ENCODE data around the gene PLPPR4. TPM values are rescaled to one million over a fixed set of nuclear protein-coding genes. Genes with fewer than 3 reads are reported as not detected.

Gene PLPPR4
- polyA plus RNA-seq, 1 donor (not counting 4 experiments of a cell fraction or from before 2014, with no cell fraction given), result not detected

DNA sequence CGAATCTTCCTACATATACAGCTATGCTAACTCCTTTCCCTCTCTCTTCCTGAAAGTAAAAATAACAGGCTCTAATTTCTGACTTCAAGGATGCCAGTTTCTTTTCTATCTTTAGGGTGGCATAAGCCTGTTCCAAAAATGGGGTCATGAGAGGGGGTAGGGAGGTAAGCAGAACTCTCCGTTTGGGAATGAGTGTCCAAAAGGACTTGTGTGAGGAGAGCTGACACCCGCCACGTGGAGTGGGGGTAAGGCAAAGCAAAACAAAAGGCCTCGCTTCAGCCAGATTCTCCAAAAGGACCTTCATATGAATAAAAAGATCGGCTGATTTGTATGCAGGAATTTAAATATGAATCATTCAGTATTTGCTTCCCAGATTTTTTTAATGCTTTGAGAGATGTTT, 28.6 kb downstream of the PLPPR4 start:
- no peak for TF ChIP-seq CTCF (optimal IDR thresholded peaks at IDR 0.05 in 1 of 3, IDR thresholded peaks at IDR 0.05 in 1 of 3, conservative IDR thresholded peaks at IDR 0.05 in 1 of 3; ENCODE audit: extremely low read depth in 1 of 3, insufficient read depth in 2 of 3, low read length in 3 of 3)
- TF ChIP-seq EZH2 (IDR thresholded peaks at IDR 0.05; ENCODE audit: low read length), result no peak
- no peaks in the 10 kb centered on the region for H3K9me3 ChIP-seq (ENCODE audit: control insufficient read depth, low read depth, low read length)
- no peaks in the 10 kb centered on the region for H3K36me3 ChIP-seq (ENCODE audit: control insufficient read depth in 2 of 2, extremely low read depth in 1 of 2, insufficient read depth in 2 of 2, low read length in 2 of 2)
- dilution Hi-C loops (cut with MboI; ENCODE audit: extremely low pct_ligation_motif_present, low sequenced_read_pairs), result no loop called here
- no peak overlapping the region for H3K27ac ChIP-seq (ENCODE audit: control insufficient read depth, insufficient read depth, low read length)
- H3K9me1 ChIP-seq (ENCODE audit: control insufficient read depth, extremely low read depth, insufficient read depth, low read length), result no peaks in the 10 kb centered on the region
- H4K20me1 ChIP-seq (ENCODE audit: control insufficient read depth, extremely low read depth, insufficient read depth, low read length), result no peaks in the 10 kb centered on the region
- no peak overlapping the region for H2AFZ ChIP-seq (ENCODE audit: control insufficient read depth, low read length)
- DNase-seq (ENCODE audit: low read depth, low spot score) (no peak), FAIRE-seq (no peak)
- no peaks in the 10 kb centered on the region for H3K79me2 ChIP-seq (ENCODE audit: control insufficient read depth, insufficient read depth, low read length)
- H3K9ac ChIP-seq (ENCODE audit: control insufficient read depth, extremely low read depth, insufficient read depth, low read length), result no peak overlapping the region
- H3K4me2 ChIP-seq (ENCODE audit: control insufficient read depth, extremely low read depth, insufficient read depth, low read depth, low read length), result no peak overlapping the region
- H3K4me1 ChIP-seq (ENCODE audit: control insufficient read depth, extremely low read depth, insufficient read depth, low read length), result no peaks in the 10 kb centered on the region
- H3K4me3 ChIP-seq (ENCODE audit: control insufficient read depth in 2 of 3, extremely low read depth in 1 of 3, insufficient read depth in 2 of 3, low read depth in 1 of 3, low read length in 3 of 3), result no peak overlapping the region
- no peaks in the 10 kb centered on the region for H3K27me3 ChIP-seq (ENCODE audit: control insufficient read depth, extremely low read depth, insufficient read depth, low read length)

- Histone ChIP-seq H3K9me1 (ENCODE audit: control insufficient read depth, extremely low read depth, insufficient read depth, low read length) (no peaks in the 10 kb centered on the region), H2AFZ (ENCODE audit: control insufficient read depth, low read length) (no peak overlapping the region), H3K36me3 (ENCODE audit: control insufficient read depth in 2 of 2, extremely low read depth in 1 of 2, insufficient read depth in 2 of 2, low read length in 2 of 2) (no peaks in the 10 kb centered on the region), H3K4me3 (ENCODE audit: control insufficient read depth in 2 of 3, extremely low read depth in 1 of 3, insufficient read depth in 2 of 3, low read depth in 1 of 3, low read length in 3 of 3) (no peak overlapping the region), H3K4me1 (ENCODE audit: control insufficient read depth, extremely low read depth, insufficient read depth, low read length) (no peaks in the 10 kb centered on the region), H3K27ac (ENCODE audit: control insufficient read depth, insufficient read depth, low read length) (no peak overlapping the region), H4K20me1 (ENCODE audit: control insufficient read depth, extremely low read depth, insufficient read depth, low read length) (no peaks in the 10 kb centered on the region), H3K9me3 (ENCODE audit: control insufficient read depth, low read depth, low read length) (no peaks in the 10 kb centered on the region), H3K4me2 (ENCODE audit: control insufficient read depth, extremely low read depth, insufficient read depth, low read depth, low read length) (no peak overlapping the region), H3K9ac (ENCODE audit: control insufficient read depth, extremely low read depth, insufficient read depth, low read length) (no peak overlapping the region), H3K79me2 (ENCODE audit: control insufficient read depth, insufficient read depth, low read length) (no peaks in the 10 kb centered on the region), H3K27me3 (ENCODE audit: control insufficient read depth, extremely low read depth, insufficient read depth, low read length) (no peaks in the 10 kb centered on the region)
- DNase-seq (ENCODE audit: low read depth, low spot score) (no peak), FAIRE-seq (no peak)
- TF ChIP-seq EZH2 (IDR thresholded peaks at IDR 0.05; ENCODE audit: low read length), result no peak
- TF ChIP-seq CTCF (optimal IDR thresholded peaks at IDR 0.05 in 1 of 3, IDR thresholded peaks at IDR 0.05 in 1 of 3, conservative IDR thresholded peaks at IDR 0.05 in 1 of 3; ENCODE audit: extremely low read depth in 1 of 3, insufficient read depth in 2 of 3, low read length in 3 of 3), result no peak
- dilution Hi-C loops (cut with MboI; ENCODE audit: extremely low pct_ligation_motif_present, low sequenced_read_pairs), result no loop called here
Measured at GRCh38 chr1:99297923-99298322, 33.6 kb downstream of the PLPPR4 start.

All from keratinocyte (primary cell).